HL-60 (cell line): ENCODE measurements around the gene PSAP.
"Not testable (repeated sequence)": the region's sequence is repeated elsewhere in the genome, so short reads cannot be mapped to it uniquely, and the experiment has no call there.

Experiments used
- DNase-seq, 2 experiments: peaks; one replicate each; pipeline ENCODE4 v3.0.0-alpha.2; 2010 to 2020; ENCODE audit warnings: low read depth in 1 of 2, low spot score in 1 of 2
- H3K27ac ChIP-seq: fragments of 250-450 bp; sonication (Bioruptor Pico); replicated peaks from 2 replicates; pipeline ENCODE4 v1.5.1; 2020; ENCODE audit warnings: mild to moderate bottlenecking, moderate library complexity
- H3K27me3 ChIP-seq: fragments of 250-450 bp; sonication (Bioruptor Pico); 2 replicates; pipeline ENCODE4 v1.5.1; 2021; ENCODE audit warnings: mild to moderate bottlenecking, moderate library complexity; ENCODE audit not compliant: insufficient read depth, poor library complexity, severe bottlenecking
- H3K4me3 ChIP-seq: replicated peaks from 2 replicates; pipeline ENCODE4 v1.5.1; 2011; ENCODE audit warnings: mild to moderate bottlenecking, control low read depth, low read length; ENCODE audit not compliant: insufficient read depth
- CTCF ChIP-seq: IDR thresholded peaks from one replicate; pipeline ENCODE4 v1.5.1; 2011; ENCODE audit warnings: low read length, control low read depth, inconsistent platforms; ENCODE audit not compliant: insufficient read depth
- GABPA ChIP-seq: IDR thresholded peaks from 2 replicates; pipeline ENCODE4 v1.6.1; 2012; ENCODE audit warnings: low read depth
- POLR2AphosphoS5 ChIP-seq: IDR thresholded peaks from 2 replicates; pipeline ENCODE4 v1.6.1; 2012; ENCODE audit warnings: low read depth
- REST ChIP-seq: IDR thresholded peaks from 2 replicates; pipeline ENCODE4 v1.6.1; 2012; ENCODE audit warnings: low read depth; ENCODE audit not compliant: insufficient replicate concordance
- SPI1 ChIP-seq: IDR thresholded peaks from 2 replicates; pipeline ENCODE4 v1.6.1; 2012; ENCODE audit warnings: low read depth, mild to moderate bottlenecking, borderline replicate concordance

The PSAP gene

DNA sequence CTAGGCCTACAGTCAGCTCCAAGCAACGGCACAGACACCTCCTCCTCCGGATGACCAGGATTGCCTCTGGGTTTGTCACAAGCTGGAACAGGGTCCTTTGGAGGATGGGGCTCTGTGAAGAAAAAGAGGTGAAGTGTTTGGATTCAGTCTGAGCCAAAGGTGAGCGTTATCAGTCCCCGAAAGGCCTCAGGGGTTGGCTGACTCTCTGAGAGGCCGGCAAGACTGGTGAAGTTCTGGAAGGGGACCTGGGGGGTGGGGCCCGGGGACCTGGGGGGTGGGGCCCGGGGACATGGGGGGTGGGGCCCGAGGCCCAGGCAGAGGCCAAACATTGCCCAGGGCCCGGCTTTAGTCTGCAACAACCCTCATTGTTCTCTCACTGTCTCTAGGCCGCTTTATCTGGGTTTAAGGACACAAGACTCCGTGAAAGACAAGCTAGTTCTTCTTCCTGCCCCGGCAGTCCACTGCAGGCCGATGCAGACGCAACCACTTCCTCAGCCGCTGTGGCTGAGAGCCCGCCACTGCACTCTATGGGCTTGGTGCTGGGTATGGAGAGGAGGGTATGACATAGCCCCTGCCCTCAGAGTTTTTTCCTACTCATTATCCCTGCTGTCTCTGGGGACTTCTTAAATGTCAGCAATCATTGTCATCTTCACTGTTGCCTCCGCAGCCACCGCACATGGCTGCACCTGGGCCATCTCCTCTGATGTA lies 27.4 kb upstream of the PSAP start:
- H3K4me3 ChIP-seq: no peak overlapping the region
- no peaks in the 10 kb centered on the region for H3K27me3 ChIP-seq
- DNase-seq: peak in 1 of 2 experiments; percentile 77
- TF ChIP-seq SPI1 (peak; percentile 90), CTCF (no peak), POLR2AphosphoS5 (0 out of 2 replicates have a peak, but pooled peaks have one; percentile 24), GABPA (no peak), REST (no peak)
- peak overlapping the region; percentile 59 for H3K27ac ChIP-seq

- Histone ChIP-seq H3K27ac (no peak overlapping the region; the same call in 1 of the 2 replicates), H3K4me3 (no peak overlapping the region), H3K27me3 (no peaks in the 10 kb centered on the region)
- no peak for DNase-seq
- TF ChIP-seq GABPA (no peak), REST (no peak), CTCF (no peak), POLR2AphosphoS5 (no peak)
These were observed 26.8 kb upstream of the PSAP start for GRCh38 chr10:71877821-71878220.

DNA sequence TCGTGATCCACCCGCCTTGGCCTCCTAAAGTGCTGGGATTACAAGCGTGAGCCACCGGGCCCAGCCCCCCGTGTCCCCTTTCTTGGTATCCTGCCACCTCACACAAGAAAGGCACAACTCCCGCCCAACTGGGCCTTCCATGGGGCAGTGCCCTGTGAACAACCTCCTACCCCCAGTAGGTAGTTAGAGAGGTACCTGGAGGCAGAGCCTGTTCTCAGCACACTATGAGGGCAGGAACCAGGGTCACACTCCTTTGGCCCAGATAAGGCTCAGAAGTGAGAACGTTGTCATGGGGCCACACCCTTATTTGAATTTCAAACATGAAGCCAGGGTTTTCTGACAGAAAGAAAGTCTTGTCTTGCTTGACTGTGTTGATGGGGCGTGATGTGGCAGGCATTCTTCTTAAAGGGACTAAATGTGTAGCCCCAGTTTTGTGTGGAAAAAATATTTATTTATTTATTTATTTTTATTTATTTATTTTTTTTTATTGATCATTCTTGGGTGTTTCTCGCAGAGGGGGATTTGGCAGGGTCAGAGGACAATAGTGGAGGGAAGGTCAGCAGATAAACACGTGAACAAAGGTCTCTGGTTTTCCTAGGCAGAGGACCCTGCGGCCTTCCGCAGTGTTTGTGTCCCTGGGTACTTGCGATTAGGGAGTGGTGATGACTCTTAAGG lies 23.8 kb upstream of the PSAP start:
- not testable (repeated sequence) for DNase-seq, H3K27me3 ChIP-seq, H3K4me3 ChIP-seq, H3K27ac ChIP-seq

- TF ChIP-seq REST (no peak), POLR2AphosphoS5 (no peak), SPI1 (no peak), GABPA (no peak), CTCF (no peak)
- Histone ChIP-seq H3K27ac (no peak overlapping the region), H3K27me3 (no peaks in the 10 kb centered on the region), H3K4me3 (no peak overlapping the region)
- no peak for DNase-seq
These were observed 22.6 kb upstream of the PSAP start for GRCh38 chr10:71873582-71874211.

GRCh38 chr10:71869601-71870000 lies 18.6 kb upstream of the PSAP start:
- H3K27ac ChIP-seq, H3K4me3 ChIP-seq, DNase-seq, H3K27me3 ChIP-seq: not testable (repeated sequence)
